Duodenal mucosa (tissue), 2 donors: ENCODE data around the gene CCDC51.

Experiments
- H3K27ac ChIP-seq: one replicate; pipeline ENCODE4 v1.7.0; 2013; ENCODE audit warnings: low read depth, low read length
- H3K27me3 ChIP-seq, 2 donors: one replicate each; pipeline ENCODE4 v1.7.0; 2013; ENCODE audit warnings: low read length in 2 of 2, control low read depth in 1 of 2; ENCODE audit not compliant: insufficient read depth in 2 of 2, control insufficient read depth in 1 of 2
- H3K36me3 ChIP-seq, 2 donors: one replicate each; pipeline ENCODE4 v1.7.0; 2013; ENCODE audit warnings: low read length in 2 of 2, control low read depth in 1 of 2; ENCODE audit not compliant: insufficient read depth in 2 of 2, control insufficient read depth in 1 of 2
- H3K4me1 ChIP-seq, 2 donors: one replicate each; pipeline ENCODE4 v1.7.0; 2013; ENCODE audit warnings: low read length in 2 of 2, control low read depth in 1 of 2; ENCODE audit not compliant: insufficient read depth in 2 of 2, control insufficient read depth in 1 of 2
- H3K4me3 ChIP-seq, 2 donors: one replicate each; pipeline ENCODE4 v1.7.0; 2013; ENCODE audit warnings: low read length in 2 of 2, low read depth in 1 of 2
- H3K9ac ChIP-seq, 2 donors: one replicate each; pipeline ENCODE4 v1.7.0; 2013; ENCODE audit warnings: low read length in 2 of 2, low read depth in 1 of 2
- H3K9me3 ChIP-seq, 2 donors: one replicate each; pipeline ENCODE4 v1.7.0; 2013; ENCODE audit warnings: low read length in 2 of 2, control low read depth in 1 of 2; ENCODE audit not compliant: control insufficient read depth in 1 of 2

The CCDC51 gene

DNA sequence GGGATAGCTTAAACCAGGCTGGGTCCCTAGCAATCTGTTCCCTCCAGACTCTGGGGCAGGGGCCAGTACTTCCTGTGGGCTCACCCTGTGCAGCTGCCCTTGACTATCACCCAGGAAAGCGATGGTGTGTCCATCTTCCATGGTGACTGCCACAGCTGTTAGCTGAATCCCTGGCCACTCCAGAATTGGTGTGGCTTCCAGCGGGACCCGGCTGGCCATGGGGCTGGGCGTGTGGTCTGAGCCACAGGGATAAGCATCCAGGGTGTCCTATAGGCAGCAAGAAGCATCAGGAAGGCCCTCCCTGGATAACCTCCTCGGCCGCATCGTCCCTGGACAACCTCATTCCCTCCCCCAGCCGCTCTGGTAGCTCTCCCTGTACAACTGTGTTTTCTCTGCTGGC is 17.2 kb downstream of the CCDC51 start:
- no peaks in the 10 kb centered on the region for H3K9me3 ChIP-seq
- H3K27ac ChIP-seq: no peak overlapping the region
- H3K4me1 ChIP-seq: peaks cover 19 to 25% of the 10 kb centered on the region in 2 donors
- H3K36me3 ChIP-seq: peaks cover 16 to 29% of the 10 kb centered on the region in 2 donors
- H3K27me3 ChIP-seq: no peaks in the 10 kb centered on the region
- H3K9ac ChIP-seq: no peak overlapping the region
- no peak overlapping the region for H3K4me3 ChIP-seq

DNA sequence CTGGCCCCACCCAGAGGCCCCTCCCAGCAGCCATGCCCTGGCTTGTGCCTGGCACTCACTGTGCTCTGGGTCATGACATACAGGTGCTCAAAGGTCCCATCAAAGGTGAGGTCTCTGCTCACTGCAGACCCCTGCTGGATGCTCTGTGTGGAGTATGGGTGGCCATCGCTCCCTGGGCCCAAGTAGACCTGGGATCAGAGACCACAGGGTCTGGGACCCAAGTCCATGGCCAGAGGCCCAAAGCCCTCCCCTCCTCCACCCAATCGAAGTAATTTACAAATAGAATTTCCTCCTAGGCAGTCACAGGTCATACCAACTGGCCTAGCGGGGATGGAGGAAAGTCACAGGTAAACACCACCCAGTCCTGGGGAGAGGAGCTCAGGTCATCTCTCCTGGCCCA is 17.6 kb downstream of the CCDC51 start:
- peaks cover 19 to 33% of the 10 kb centered on the region in 2 donors for H3K36me3 ChIP-seq
- H3K27ac ChIP-seq: no peak overlapping the region
- peaks cover 15 to 21% of the 10 kb centered on the region in 2 donors for H3K4me1 ChIP-seq
- H3K9me3 ChIP-seq: no peaks in the 10 kb centered on the region
- H3K9ac ChIP-seq: no peak overlapping the region
- H3K4me3 ChIP-seq: no peak overlapping the region
- H3K27me3 ChIP-seq: no peaks in the 10 kb centered on the region

- no peak overlapping the region for H3K9ac ChIP-seq
- peaks cover 30 to 50% of the 10 kb centered on the region in 2 donors for H3K36me3 ChIP-seq
- peaks cover 4 to 6% of the 10 kb centered on the region in 2 donors for H3K4me1 ChIP-seq
- no peaks in the 10 kb centered on the region for H3K9me3 ChIP-seq
- H3K27ac ChIP-seq: no peak overlapping the region
- H3K4me3 ChIP-seq: no peak overlapping the region
- no peaks in the 10 kb centered on the region for H3K27me3 ChIP-seq
Measured at GRCh38 chr3:48420561-48420960, 19.4 kb downstream of the CCDC51 start.

DNA sequence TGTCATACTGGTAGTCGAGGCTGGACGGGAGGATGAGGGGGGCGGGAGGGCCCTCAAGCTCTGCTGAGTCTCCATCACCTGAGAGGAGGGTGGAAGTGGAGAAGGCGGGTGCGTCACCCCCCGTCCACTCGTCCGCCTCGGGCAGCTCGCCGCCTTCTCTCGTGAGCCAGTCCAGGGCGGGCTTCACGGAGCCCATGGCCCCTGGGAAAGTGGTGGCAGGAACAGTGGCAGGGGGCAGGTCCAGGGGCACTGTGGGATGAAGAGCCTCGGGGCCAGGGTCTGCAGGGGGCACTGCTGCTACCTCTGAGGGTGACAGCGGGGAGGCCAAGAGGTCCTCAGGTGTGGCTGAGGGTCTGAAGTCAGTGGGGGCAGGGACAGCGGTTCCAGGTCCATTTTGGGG is 20.3 kb downstream of the CCDC51 start:
- H3K36me3 ChIP-seq: peaks cover 37 to 59% of the 10 kb centered on the region in 2 donors
- no peak overlapping the region for H3K4me3 ChIP-seq
- H3K27me3 ChIP-seq: no peaks in the 10 kb centered on the region
- H3K9ac ChIP-seq: no peak overlapping the region
- no peaks in the 10 kb centered on the region for H3K9me3 ChIP-seq
- no peaks in the 10 kb centered on the region for H3K4me1 ChIP-seq
- no peak overlapping the region for H3K27ac ChIP-seq

GRCh38 chr3:48419149-48419548 is 20.8 kb downstream of the CCDC51 start:
- no peak overlapping the region for H3K27ac ChIP-seq
- H3K4me1 ChIP-seq: no peaks in the 10 kb centered on the region
- peaks cover 40 to 64% of the 10 kb centered on the region in 2 donors for H3K36me3 ChIP-seq
- no peaks in the 10 kb centered on the region for H3K9me3 ChIP-seq
- no peak overlapping the region for H3K4me3 ChIP-seq
- H3K27me3 ChIP-seq: no peaks in the 10 kb centered on the region
- H3K9ac ChIP-seq: no peak overlapping the region

DNA sequence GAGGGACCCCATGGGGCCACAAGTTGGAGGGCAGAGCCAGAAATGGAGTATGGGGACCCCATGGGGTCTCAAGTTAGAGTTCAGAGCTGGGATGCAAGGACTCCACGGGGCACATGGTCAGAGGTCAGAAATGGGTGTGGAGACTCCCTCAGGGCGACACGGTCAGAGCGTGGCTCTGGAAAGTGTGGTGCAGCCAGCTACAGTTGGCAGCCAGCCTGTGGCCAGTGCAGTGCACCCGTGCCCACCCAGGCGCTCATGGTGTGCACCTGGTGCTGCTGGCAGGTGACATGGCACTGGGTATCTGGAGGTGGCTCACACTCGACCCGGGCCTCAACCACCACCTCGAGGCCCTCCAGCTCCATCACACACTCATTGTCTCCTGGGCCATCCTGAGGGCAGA is 21.3 kb downstream of the CCDC51 start:
- H3K27ac ChIP-seq: no peak overlapping the region
- H3K36me3 ChIP-seq: peaks cover 45 to 69% of the 10 kb centered on the region in 2 donors
- no peaks in the 10 kb centered on the region for H3K4me1 ChIP-seq
- H3K9me3 ChIP-seq: no peaks in the 10 kb centered on the region
- H3K27me3 ChIP-seq: no peaks in the 10 kb centered on the region
- no peak overlapping the region for H3K4me3 ChIP-seq
- H3K9ac ChIP-seq: no peak overlapping the region

- Histone ChIP-seq H3K4me3 (no peak overlapping the region), H3K9me3 (no peaks in the 10 kb centered on the region), H3K36me3 (peaks cover 48 to 74% of the 10 kb centered on the region in 2 donors), H3K4me1 (no peaks in the 10 kb centered on the region), H3K9ac (no peak overlapping the region), H3K27ac (no peak overlapping the region), H3K27me3 (no peaks in the 10 kb centered on the region)
Measured at GRCh38 chr3:48418140-48418539, 21.8 kb downstream of the CCDC51 start.

DNA sequence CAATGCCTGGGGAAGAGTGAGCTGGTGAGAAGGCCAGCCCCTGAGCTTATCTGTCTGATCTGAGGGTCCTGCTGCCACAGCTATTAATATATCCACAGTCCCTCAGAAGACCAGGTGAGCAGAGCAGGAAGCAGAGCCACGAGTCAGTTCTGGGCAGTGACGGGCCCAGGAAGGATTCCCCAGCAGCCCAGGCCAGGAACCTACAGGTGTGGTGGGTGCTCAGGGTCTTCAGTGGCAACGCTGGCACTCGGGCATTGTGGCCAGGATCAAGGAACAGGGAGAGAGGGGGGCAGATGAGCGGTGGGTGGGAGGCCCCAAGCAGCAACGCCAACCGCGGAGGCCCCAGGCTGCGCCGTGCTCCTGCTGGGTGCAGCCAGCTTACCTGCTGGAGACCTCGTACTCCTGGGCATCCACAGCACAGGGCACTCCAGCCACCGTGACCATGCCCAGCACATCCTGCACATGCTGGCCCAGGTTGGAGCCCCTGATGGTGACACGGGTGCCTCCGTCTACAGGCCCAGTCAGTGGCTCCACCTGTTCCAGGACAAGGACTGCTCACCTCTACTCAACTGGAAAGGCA is 22.3 kb downstream of the CCDC51 start:
- Histone ChIP-seq H3K4me1 (no peaks in the 10 kb centered on the region), H3K27me3 (no peaks in the 10 kb centered on the region), H3K9ac (no peak overlapping the region), H3K9me3 (no peaks in the 10 kb centered on the region), H3K36me3 (peaks cover 48 to 79% of the 10 kb centered on the region in 2 donors), H3K4me3 (no peak overlapping the region), H3K27ac (no peak overlapping the region)

DNA sequence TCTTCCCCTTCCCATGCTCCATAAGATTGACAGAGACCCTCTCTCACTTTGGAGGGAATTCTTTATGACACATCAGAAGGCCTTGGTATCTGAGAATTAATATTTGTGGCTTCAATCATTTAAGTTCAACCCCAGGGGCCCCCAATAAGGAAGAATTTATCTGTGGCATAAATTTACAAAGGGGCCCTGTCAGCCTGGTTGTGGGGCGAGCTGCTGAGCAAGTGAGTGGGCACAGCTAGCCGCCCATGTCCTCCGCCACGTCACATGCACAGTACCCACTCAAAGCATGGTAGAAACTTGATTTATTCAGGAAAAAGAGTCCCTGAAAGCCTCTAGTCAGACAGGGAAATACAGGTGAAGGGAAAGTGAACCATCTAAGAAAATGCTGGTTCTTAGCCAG is 23.4 kb downstream of the CCDC51 start:
- Histone ChIP-seq H3K9me3 (no peaks in the 10 kb centered on the region), H3K4me3 (no peak overlapping the region), H3K4me1 (no peaks in the 10 kb centered on the region), H3K9ac (no peak overlapping the region), H3K27me3 (no peaks in the 10 kb centered on the region), H3K36me3 (peaks cover 55 to 81% of the 10 kb centered on the region in 2 donors), H3K27ac (no peak overlapping the region)

GRCh38 chr3:48416091-48416505 is 23.8 kb downstream of the CCDC51 start:
- Histone ChIP-seq H3K27me3 (no peaks in the 10 kb centered on the region), H3K9me3 (no peaks in the 10 kb centered on the region), H3K27ac (no peak overlapping the region), H3K9ac (no peak overlapping the region), H3K36me3 (peaks cover 60 to 85% of the 10 kb centered on the region in 2 donors), H3K4me3 (no peak overlapping the region), H3K4me1 (no peaks in the 10 kb centered on the region)
